Kidney glomerular epithelial cell (primary cell): ENCODE measurements around the gene GGACT.

Source experiments
- DNase-seq: peaks from one replicate; lab custom pipeline; 2025; lab: John Stamatoyannopoulos, UW

Gene GGACT

DNA sequence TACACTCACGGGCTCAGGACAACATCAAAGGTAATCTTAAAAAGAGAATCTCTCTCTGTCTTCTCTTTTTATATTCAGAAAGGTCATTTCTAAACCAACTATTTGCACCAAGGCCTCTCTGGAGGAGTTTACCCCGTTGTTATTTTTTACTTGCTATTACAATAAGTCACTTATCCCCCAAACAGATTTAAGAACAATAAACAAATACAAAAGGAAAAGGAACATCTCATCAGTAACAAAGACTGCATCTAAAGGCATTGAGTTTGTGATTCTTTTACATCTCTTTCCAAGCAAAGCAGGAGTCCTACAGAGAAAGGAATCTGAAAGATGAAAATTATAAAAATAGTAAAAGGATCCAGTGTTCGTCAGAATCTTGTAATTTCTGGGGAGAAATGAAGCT, 75.4 kb downstream of the GGACT start:
- DNase-seq, result no peak

DNA sequence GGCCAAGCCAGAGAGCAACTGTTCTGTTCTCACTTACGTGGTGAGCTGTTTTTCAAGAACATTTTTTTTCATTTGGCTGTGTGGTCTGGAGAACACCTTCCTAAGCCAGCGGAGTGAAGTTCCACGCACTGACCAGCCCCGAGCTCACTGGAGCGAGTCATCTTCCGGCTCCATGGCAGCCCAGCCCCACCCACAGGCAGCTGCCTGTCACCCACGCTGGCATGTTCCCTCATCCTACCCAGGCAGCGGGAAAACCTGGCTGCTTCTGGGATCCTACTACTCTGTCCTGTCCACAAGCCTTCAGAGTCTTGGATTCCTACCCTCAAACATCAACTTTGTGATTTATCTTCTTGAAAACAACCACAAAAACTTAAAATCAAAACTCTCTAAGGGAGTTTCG, 76.2 kb downstream of the GGACT start:
- no peak for DNase-seq

DNA sequence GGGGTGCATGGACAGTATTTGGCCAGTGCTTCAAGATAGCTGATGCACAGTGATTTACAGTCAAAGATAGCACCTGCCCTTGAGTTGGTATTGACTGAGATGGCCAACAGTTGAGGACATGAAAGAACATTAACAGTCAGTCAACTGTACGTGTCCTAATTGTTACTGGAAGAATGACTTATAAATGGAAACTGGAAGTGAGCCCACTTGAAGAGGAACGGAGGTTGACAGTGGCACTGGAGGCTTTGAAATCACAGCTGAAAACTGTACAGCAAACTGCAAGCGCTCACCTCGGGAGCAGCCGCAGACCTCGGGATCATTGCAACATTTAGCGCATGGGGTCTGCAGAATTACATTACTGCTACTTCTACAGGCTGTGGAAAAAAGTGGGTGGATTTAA, 77.1 kb downstream of the GGACT start:
- no peak for DNase-seq

DNA sequence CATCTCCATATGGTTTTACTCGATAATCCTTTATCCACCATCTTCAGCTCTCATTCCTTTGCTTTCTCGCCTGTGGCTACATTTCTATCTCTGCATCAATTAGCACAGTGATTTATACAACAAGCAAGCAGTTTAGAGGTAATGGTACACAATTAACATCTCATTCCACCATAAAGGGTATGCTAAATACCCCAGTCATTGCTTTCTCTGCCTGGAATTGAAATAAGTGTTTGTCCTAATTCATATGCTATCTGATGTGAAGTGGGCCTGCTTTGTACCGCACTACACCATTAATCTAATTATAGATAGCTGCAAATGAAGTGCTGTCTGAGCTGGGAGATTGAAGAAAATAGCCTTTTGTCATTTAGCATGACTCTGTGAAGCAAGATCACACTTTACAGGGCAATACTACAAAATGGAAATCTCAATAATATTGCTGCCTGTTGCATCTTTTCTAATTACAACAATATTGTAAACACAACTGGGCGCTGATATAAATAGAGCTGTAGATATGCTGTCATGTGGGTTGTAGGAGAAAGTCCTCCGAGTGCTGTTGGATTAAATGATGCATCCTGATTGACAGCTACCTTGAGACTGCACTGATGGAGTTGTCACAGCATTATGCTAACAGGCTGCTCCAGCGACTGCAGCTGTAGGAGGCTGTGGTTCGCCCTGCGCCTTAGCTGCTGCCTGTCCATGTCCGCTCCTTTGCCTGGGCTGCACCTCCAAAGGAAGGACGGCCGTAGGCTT, 78.2 kb downstream of the GGACT start:
- no peak for DNase-seq

DNA sequence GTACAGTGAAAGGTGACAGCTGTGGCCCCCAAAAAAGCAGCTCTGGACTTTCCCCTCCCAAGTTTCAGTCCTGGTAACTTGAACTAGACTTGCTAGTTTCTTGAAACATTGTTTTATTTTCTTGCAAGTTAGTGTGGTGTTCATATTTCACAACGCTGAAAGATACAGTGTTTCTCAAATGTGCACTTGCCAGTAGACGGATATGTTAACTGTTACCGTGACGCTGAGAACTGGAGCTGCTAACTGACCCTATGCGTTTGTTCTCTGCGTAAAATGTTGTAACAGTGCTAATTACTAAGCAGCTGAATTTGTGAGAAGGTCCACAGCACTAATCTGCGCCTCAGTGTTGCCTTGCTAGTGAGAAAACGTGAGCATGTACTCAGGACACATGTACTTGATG, 79.6 kb downstream of the GGACT start:
- DNase-seq, result no peak

DNA sequence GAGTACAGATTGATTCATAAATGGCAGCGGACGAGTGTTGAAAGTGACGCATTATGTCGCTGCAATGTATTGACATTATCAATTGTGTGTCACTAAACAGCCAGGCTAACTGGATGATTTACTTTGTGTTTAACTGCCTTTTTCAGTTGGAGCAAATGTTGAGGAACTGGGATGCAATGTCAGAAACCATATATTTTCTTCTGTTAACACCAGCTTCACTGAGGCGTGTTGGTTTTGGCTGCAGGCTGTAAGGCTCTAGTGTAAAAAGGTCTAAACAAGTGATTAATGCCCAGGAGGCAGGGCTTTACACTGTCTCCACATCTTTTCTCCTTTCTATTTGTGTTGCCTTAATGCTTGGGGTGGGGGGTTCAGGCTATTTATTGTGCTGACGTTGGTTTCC, 80.1 kb downstream of the GGACT start:
- no peak for DNase-seq

DNA sequence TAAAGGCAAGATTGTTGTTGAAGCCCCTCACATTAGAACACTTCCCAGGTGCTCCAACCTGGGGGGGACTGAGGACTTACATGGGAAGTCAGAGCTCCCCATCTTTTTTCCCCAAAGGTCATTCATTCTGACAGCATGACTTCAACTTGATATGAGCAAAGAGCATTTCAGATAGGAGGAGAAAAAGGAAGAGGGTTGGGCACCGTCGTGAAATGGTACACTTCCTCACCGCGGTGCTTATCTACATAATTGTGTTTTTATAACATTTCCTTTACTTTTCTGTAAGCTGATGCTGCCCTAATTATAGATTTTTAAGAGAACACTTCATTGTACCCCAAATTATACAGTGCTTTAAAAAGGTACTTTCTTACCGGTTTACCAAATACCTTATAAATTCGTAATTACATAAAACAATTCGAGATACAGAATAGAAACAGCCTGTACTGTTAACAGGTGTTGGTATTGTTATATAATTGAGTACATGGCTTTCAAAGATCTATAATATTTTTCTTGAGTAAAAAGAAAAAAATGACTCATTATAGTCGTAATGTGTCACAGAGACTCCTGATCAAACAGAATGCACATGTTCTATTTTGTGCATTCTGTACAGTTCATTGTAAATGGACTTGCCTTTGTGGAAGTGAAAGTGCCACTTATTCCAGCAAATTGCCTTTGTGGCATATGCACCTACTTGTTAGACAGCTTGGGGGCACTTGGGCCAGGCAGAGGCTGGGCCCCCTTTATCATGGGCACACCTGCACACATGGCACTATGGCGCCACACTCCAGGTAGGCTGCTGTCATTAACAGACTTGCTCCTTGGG, 81.8 kb downstream of the GGACT start:
- DNase-seq, result no peak

DNA sequence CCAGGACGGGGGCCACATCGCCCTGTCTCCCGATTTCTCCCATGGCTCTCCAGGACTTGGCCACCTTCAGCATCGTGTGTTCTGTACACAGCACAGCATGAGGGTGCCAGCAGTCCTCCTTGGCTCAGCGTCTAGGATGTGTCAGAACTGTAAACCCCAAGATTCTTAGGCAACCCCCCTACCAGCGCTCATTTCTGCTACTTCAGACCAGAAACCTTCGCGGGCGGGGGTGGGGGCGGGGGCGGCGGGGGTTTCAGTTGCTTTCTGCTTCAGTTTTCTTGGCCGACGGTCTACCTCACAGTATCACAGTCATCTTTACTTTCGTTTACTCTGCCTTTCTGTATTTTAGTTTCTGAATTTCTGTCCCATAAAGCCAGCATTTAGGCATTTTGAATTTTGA, 82.4 kb downstream of the GGACT start:
- DNase-seq, result no peak

DNA sequence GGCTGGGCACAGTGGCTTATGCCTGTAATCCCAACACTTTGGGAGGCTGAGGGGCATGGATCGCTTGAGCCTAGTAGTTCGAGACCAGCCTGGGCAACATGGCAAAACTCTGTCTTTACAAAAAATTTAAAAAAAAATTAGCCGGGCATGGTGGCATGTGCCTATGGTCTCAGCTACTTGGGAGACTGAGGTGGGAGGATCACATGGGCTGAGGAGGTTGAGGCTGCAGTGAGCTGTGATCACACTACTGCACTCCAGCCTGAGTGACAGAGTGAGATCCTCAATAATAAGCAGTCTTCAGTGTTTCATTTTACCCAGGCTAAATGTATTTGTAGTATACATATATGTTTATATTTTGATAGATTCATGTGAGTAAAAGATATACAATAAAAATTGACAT, 85.0 kb downstream of the GGACT start:
- DNase-seq, result no peak

DNA sequence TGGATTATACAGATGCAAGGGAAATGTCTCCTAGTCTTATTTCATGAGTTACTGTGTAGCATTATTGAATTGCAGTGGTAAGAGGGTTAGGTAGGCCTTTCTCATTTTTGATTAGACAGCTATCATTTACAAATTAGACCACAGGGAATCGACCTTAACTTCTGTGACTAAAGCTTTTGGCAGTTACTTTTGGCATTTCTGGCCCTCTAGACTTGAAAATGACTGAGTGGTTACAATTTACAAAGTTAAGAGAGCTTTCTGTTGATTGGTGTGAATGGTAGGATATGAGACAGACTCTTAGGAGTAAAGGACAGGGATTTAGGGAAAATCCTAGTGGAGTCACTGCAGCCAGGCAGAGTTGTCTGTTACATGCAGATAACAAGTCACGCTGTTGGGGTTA, 86.1 kb downstream of the GGACT start:
- no peak for DNase-seq

DNA sequence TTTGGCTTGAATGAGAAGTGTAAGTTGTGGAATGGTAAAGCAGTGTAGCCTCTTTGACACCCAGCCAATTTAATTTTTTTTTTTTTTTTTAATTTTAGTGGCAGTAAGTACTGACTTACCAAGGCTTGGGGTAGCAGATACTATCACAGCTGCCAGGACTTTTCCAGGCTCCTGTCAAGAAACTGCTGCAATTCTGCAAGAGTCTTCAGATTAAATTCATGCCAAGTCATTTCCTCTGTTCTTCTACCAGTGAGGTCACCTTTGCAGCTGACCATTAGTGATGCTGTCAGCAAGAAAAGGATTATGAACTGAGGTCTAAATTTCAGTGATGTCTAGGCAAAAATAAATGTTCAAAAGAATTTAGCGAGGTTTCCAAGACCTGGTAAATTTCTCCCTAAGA, 91.2 kb downstream of the GGACT start:
- no peak for DNase-seq

DNA sequence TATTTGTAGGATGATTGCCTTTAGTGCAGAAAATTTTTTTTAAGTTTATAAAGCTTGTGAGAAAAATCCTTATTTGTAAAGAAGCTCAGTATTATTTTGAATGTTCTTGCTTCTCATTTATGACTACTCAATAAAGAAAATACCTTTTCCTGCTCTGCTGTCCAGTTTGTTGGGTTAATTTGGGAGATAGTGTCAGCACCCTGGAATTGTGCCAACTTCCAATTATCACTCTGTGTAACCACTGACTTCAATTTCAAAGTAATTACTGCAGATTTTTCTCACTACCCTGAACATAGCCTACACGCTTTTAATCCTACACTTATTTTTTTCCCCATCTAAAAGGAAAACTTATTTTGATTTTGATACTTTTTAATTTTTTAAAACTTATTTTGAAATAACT, 93.1 kb downstream of the GGACT start:
- DNase-seq, result no peak

DNA sequence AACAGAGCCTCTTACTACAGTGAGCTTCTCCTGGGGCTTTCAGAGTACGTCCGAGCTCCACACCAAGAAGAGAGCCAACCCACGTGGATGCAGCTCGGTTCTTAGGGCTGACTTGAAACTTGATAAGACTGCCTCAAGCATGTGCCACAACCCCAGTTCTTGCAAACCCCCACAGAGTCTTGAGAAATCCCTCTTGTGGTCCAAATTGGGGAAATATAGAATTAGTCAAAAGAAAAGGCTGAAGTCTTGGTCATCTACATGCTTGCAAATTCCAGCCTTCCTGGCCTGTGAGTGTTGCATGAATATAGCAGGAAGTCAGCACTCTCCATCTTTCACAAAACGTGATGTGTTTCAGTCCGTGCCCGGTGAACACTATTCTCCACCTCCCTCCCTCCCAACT, 95.2 kb downstream of the GGACT start:
- no peak for DNase-seq

DNA sequence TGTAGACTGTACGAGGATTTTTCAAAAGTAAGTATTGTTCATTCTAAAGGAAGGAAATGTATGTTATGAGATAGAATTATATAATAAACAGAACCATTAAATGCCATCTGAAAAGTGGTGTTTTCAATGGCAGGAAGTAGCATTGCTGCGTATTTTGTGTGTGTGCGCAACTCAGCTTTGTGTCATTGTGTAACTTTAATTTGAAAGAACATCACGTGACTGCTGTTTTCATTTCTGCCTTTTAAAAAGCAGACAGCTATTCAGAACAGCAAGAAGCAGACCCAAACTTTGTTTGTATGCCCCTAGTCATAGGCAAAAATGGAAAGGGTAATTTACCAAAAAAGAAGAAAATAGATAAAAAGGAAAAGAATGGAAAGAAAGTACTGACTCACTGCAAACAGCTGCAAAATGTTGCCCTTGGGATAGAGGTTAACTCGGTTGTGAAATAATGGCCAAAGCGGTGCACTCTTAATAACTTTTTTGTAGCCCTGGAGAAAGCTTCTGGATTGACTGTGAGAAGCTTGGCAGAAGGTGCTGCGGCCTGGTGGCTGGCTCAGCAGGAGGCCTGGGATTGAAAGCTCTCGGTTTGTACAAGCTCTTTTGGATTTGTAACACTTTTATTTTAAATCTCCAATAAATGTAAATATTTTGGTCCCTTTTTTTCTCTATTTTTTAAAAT, 97.3 kb downstream of the GGACT start:
- no peak for DNase-seq

DNA sequence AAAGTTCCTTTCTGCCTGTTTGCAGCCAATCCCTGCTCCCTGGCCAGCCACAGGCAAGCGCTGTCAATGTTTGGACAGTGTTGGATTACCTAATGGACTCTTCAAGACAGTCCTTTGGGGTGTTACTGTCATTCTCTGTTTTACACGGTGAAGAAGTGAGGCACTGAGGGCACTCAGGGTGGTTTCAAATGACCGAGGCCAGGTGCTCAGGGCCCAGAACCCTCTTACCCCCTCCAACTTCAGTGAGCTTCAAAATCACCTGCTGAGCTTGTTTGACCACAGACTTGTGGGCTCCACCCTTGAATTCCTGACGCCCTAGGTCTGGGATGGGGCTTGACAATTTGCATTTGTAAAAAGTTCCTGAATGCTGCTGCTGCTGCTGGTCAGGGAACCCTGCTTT, 97.9 kb downstream of the GGACT start:
- no peak for DNase-seq

DNA sequence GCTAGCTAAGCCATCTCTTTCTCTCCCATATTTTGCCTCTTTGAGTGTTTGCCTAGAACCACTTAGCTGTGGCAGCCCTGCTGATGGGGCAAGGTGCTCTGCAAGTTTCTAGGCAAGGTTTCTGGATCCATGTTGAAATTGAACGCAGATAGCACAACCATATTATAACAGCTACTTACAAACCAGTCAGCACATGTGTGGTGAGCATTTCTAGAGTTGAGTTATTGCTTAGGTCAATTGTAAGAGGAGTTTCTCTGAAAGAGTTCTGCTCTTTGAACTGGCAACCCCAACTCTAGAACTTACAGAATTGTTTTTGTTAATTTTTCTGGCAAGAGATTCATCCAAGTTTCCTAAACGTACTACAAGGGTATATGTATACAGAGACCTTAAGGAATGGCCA, 103.3 kb downstream of the GGACT start:
- no peak for DNase-seq

DNA sequence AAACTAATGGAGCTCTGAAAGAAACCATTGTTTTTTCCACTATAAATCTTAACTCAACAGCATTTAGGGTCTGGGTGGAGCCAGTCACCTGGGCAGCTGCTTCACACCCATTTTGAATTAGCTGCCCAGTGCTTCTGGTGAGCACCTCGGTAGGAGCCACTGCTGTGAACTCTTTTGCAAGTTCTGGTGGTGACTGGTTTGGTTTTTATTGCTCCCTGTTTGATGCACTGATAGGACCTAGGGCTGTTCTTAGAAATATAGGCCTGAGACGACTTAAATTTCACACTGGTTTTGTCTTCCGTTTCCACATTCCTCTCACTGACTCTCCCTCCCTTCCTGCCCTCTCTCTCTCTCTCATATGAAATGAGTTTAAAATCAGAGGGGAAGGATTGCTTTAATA, 103.9 kb downstream of the GGACT start:
- DNase-seq, result no peak

DNA sequence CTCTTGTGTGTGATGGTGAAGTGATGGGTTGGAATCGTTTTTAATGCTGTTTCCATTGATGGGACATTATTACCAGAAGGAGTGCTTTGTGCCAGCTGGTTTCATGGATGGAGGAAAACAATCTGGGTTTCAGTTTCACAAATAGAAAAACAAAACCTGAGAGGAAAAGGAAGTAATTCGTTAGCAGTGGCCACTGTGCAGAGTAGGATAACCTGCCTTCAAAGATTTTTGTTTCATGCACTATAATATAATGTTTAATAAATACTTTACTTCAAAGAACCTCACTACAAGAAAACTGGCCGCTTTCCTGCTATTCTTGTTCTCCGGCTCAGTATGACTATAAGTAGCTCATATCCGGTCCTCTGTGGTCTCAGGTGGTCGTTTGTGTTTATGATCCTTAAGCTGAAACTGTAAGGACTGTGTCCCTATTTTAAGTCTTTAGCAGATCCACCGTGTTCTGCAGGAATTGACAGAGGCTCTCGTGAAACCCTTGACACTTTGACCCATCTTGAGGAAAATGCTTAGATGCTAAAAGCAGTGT, 104.7 kb downstream of the GGACT start:
- DNase-seq, result no peak

DNA sequence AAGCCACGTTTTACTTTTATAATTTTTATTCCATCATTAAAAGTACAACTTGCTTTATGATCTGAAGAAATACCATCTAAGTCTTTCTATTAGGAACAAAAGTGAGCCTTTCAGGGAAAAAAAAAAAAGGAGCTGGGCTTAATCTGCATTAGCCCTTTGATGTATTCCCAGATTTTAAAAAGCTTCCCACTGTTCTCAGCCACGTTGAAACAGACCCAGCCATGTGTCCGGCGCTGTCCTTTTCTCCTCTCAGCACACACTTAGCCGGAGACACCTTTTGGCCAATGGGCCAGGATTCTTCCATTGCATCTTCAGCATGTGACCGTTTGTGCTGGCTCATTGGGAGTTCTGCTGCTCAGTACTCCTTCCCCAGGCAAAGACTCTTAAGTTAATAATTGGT, 105.5 kb downstream of the GGACT start:
- no peak for DNase-seq

DNA sequence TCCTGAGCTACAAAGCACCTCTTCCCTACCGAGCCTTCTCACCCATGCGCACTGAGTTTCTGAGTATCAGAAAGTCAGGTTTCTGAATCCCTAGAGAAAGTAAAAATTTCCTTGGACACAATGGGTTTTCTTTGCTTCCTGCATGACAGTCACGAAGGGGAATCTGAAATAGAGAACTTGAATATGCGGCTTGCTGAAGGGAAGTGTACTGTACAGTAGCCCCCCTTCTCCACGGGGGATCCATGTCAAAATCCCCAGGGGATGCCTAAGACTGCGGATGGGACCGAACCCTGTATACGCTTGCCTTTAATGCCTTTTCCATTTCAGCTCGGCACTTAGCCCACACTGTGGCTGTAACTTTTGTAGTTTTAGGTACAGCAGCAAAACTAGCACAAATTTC, 107.9 kb downstream of the GGACT start:
- DNase-seq, result no peak
